WI38 (cell line): ENCODE data around the gene MELK.
"Not testable (repeated sequence)": the region's sequence is repeated elsewhere in the genome, so short reads cannot be mapped to it uniquely, and the experiment has no call there.

ENCODE experiments used
- H3K4me3 ChIP-seq: 2 replicates; pipeline ENCODE4 v1.5.1; 2011; ENCODE audit warnings: low read depth, mild to moderate bottlenecking, control low read depth, low read length
- CTCF ChIP-seq: IDR thresholded peaks from 2 replicates; pipeline ENCODE4 v1.5.1; 2012; ENCODE audit warnings: low read depth, mild to moderate bottlenecking, control low read depth, low read length

The MELK gene

GRCh38 chr9:36547598-36547997, 25.1 kb upstream of the MELK start:
- H3K4me3 ChIP-seq, result no peak overlapping the region
- no peak for TF ChIP-seq CTCF

- TF ChIP-seq CTCF, result no peak
- H3K4me3 ChIP-seq, result no peak overlapping the region
These were observed 24.2 kb upstream of the MELK start for GRCh38 chr9:36548454-36548853.

- TF ChIP-seq CTCF, result no peak
- H3K4me3 ChIP-seq, result no peak overlapping the region
These were observed 22.6 kb upstream of the MELK start for GRCh38 chr9:36550135-36550534.

GRCh38 chr9:36550631-36551098, 22.0 kb upstream of the MELK start:
- not testable (repeated sequence) for H3K4me3 ChIP-seq

- H3K4me3 ChIP-seq, result no peak overlapping the region
- no peak for TF ChIP-seq CTCF
These were observed 21.6 kb upstream of the MELK start for GRCh38 chr9:36551129-36551528.

- TF ChIP-seq CTCF, result no peak
- no peak overlapping the region for H3K4me3 ChIP-seq
These were observed 20.8 kb upstream of the MELK start for GRCh38 chr9:36551910-36552309.

GRCh38 chr9:36559036-36559695, 13.5 kb upstream of the MELK start:
- H3K4me3 ChIP-seq, result no peak overlapping the region
- TF ChIP-seq CTCF, result no peak

- no peak for TF ChIP-seq CTCF
- no peak overlapping the region for H3K4me3 ChIP-seq
These were observed 11.9 kb upstream of the MELK start for GRCh38 chr9:36560771-36561170.

GRCh38 chr9:36562801-36563200, 9.9 kb upstream of the MELK start:
- H3K4me3 ChIP-seq, result not testable (repeated sequence)
